HEK293 (cell line): Measurements from ENCODE around the gene DDIT4L.

Experiments
- TCF7L2 ChIP-seq: IDR thresholded peaks from 2 replicates; pipeline ENCODE4 v1.6.1; 2011; ENCODE audit warnings: low read depth, mild to moderate bottlenecking, inconsistent platforms, low read length, moderate library complexity, borderline replicate concordance
- ZNF777 ChIP-seq: fragments of 450-650 bp; formaldehyde crosslinking; IDR thresholded peaks from 2 replicates; pipeline ENCODE4 v1.5.1; 2017; ENCODE audit warnings: missing biosample characterization, missing genetic modification characterization, borderline replicate concordance
- TF ChIP-seq, protein P1 (sequence below): fragments of 450-650 bp; formaldehyde crosslinking; IDR thresholded peaks from 2 replicates; pipeline ENCODE4 v1.5.1; 2016; ENCODE audit warnings: missing biosample characterization, missing genetic modification characterization

GRCh38 chr4:100162027-100162685 is 28.1 kb downstream of the DDIT4L start:
- TF ChIP-seq, protein P1, sequence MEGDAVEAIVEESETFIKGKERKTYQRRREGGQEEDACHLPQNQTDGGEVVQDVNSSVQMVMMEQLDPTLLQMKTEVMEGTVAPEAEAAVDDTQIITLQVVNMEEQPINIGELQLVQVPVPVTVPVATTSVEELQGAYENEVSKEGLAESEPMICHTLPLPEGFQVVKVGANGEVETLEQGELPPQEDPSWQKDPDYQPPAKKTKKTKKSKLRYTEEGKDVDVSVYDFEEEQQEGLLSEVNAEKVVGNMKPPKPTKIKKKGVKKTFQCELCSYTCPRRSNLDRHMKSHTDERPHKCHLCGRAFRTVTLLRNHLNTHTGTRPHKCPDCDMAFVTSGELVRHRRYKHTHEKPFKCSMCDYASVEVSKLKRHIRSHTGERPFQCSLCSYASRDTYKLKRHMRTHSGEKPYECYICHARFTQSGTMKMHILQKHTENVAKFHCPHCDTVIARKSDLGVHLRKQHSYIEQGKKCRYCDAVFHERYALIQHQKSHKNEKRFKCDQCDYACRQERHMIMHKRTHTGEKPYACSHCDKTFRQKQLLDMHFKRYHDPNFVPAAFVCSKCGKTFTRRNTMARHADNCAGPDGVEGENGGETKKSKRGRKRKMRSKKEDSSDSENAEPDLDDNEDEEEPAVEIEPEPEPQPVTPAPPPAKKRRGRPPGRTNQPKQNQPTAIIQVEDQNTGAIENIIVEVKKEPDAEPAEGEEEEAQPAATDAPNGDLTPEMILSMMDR (tag by site-specific recombination) = no peak
- no peak for TF ChIP-seq ZNF777
- no peak for TF ChIP-seq TCF7L2
